ENCODE results near the gene C17orf50. TPM values are rescaled to one million over a fixed set of nuclear protein-coding genes. Genes with fewer than 3 reads are reported as not detected.

Gene C17orf50
- total RNA-seq, 1 donor from 2014 or later: not detected

DNA sequence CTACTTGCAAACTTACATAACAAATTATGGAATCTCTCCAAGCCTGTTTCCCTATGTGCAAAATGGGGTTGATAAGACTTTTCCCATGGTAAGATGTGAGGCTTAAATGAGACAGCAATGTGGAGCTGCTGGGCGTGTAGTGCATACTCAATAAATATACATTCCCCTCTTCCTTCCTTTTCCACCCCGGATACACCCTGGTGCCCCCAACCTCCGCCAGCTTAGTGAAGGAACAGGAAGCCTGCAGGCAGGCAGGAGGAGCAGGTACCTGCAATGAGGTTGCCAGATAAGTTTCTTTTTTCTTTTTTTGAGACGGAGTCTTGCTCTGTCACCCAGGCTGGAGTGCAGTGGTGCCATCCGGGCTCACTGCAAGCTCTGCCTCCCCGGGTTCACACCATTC lies 14.9 kb downstream of the C17orf50 start:
- no peak for DNase-seq (ENCODE audit: low spot score, unreplicated experiment)
- H3K36me3 Mint-ChIP-seq (ENCODE audit: insufficient read depth): no peaks in the 10 kb centered on the region
- no peaks in the 10 kb centered on the region for H3K9me3 Mint-ChIP-seq (ENCODE audit: low read depth)
- peaks cover 23% of the 10 kb centered on the region for H3K27me3 Mint-ChIP-seq
- peaks cover 2% of the 10 kb centered on the region for H3K4me1 Mint-ChIP-seq (ENCODE audit: low read depth)
- H3K27ac Mint-ChIP-seq: no peak overlapping the region
- no peak overlapping the region for H3K4me3 Mint-ChIP-seq (ENCODE audit: low read depth)
- TF ChIP-seq, protein P1, sequence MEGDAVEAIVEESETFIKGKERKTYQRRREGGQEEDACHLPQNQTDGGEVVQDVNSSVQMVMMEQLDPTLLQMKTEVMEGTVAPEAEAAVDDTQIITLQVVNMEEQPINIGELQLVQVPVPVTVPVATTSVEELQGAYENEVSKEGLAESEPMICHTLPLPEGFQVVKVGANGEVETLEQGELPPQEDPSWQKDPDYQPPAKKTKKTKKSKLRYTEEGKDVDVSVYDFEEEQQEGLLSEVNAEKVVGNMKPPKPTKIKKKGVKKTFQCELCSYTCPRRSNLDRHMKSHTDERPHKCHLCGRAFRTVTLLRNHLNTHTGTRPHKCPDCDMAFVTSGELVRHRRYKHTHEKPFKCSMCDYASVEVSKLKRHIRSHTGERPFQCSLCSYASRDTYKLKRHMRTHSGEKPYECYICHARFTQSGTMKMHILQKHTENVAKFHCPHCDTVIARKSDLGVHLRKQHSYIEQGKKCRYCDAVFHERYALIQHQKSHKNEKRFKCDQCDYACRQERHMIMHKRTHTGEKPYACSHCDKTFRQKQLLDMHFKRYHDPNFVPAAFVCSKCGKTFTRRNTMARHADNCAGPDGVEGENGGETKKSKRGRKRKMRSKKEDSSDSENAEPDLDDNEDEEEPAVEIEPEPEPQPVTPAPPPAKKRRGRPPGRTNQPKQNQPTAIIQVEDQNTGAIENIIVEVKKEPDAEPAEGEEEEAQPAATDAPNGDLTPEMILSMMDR (IDR thresholded peaks at IDR 0.05; ENCODE audit: unreplicated experiment): no peak

GRCh38 chr17:35778641-35779196 lies 18.0 kb downstream of the C17orf50 start:
- no peak for DNase-seq (ENCODE audit: low spot score, unreplicated experiment)

DNA sequence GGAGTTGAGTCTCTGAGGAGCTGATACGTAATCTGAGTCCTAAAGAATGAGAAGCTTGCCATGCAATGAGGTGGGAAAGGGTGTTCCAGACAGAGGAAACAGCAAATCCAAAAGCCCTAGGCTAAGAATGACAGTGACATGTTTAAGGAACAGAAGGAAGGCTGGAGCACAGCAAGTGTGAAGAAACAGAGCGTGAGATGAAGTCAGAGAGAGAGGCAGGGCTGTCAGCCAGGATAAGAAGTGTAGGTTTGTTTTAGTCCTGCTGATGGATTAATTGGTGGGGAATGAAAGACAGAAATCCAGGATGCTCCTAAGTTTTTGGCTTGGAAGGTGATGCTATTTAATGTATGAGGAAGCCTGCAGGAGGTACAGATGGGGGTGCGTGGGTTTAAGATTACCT lies 20.3 kb downstream of the C17orf50 start:
- Mint-ChIP-seq H3K4me3 (ENCODE audit: low read depth) (no peak overlapping the region), H3K27ac (no peak overlapping the region), H3K27me3 (peaks cover 27% of the 10 kb centered on the region), H3K4me1 (ENCODE audit: low read depth) (peaks cover 6% of the 10 kb centered on the region), H3K36me3 (ENCODE audit: insufficient read depth) (no peaks in the 10 kb centered on the region), H3K9me3 (ENCODE audit: low read depth) (no peaks in the 10 kb centered on the region)
- TF ChIP-seq, protein P1 (IDR thresholded peaks at IDR 0.05; ENCODE audit: unreplicated experiment): no peak
- DNase-seq (ENCODE audit: low spot score, unreplicated experiment): no peak

More at GRCh38 chr17:35778641-35779196, 18.0 kb downstream of the C17orf50 start:
- Mint-ChIP-seq H3K4me3 (ENCODE audit: low read depth) (no peak overlapping the region), H3K4me1 (ENCODE audit: low read depth) (peaks cover 8% of the 10 kb centered on the region), H3K9me3 (ENCODE audit: low read depth) (no peaks in the 10 kb centered on the region), H3K27me3 (peaks cover 30% of the 10 kb centered on the region), H3K27ac (no peak overlapping the region), H3K36me3 (ENCODE audit: insufficient read depth) (no peaks in the 10 kb centered on the region)
- TF ChIP-seq, protein P1 (IDR thresholded peaks at IDR 0.05; ENCODE audit: unreplicated experiment): no peak

GRCh38 chr17:35784895-35785294 lies 24.2 kb downstream of the C17orf50 start:
- Mint-ChIP-seq H3K36me3 (ENCODE audit: insufficient read depth) (no peaks in the 10 kb centered on the region), H3K4me3 (ENCODE audit: low read depth) (no peak overlapping the region), H3K4me1 (ENCODE audit: low read depth) (peaks cover 11% of the 10 kb centered on the region), H3K27me3 (peaks cover 38% of the 10 kb centered on the region), H3K9me3 (ENCODE audit: low read depth) (no peaks in the 10 kb centered on the region), H3K27ac (no peak overlapping the region)
- DNase-seq (ENCODE audit: low spot score, unreplicated experiment): no peak
- TF ChIP-seq, protein P1 (IDR thresholded peaks at IDR 0.05; ENCODE audit: unreplicated experiment): no peak

GRCh38 chr17:35786941-35787432 lies 26.3 kb downstream of the C17orf50 start:
- no peaks in the 10 kb centered on the region for H3K36me3 Mint-ChIP-seq (ENCODE audit: insufficient read depth)
- H3K4me3 Mint-ChIP-seq (ENCODE audit: low read depth): no peak overlapping the region
- H3K27me3 Mint-ChIP-seq: peaks cover 36% of the 10 kb centered on the region
- TF ChIP-seq, protein P1 (IDR thresholded peaks at IDR 0.05; ENCODE audit: unreplicated experiment): no peak
- no peaks in the 10 kb centered on the region for H3K9me3 Mint-ChIP-seq (ENCODE audit: low read depth)
- no peak for DNase-seq (ENCODE audit: low spot score, unreplicated experiment)
- H3K4me1 Mint-ChIP-seq (ENCODE audit: low read depth): peaks cover 11% of the 10 kb centered on the region
- H3K27ac Mint-ChIP-seq: no peak overlapping the region
